Right lobe of liver (tissue), 4 donors: ENCODE data around the gene NBAS.

Source experiments
- POLR2A ChIP-seq: fragments of 450-650 bp; IDR thresholded peaks from one replicate; pipeline ENCODE4 v1.6.1; 2017; ENCODE audit warnings: antibody characterized with exemption, mild to moderate bottlenecking
- TF ChIP-seq, protein P1 (sequence below), 4 donors: fragments of 200-600 bp in 3 of 4; fragments of 450-650 bp in 1 of 4; IDR thresholded peaks; one replicate each; pipeline versions ENCODE4 v1.5.1 to v1.8.0; 2016 to 2022; ENCODE audit warnings: antibody characterized with exemption in 4 of 4, mild to moderate bottlenecking in 2 of 4
- donor health status: DM: no; HTN: no; CAD: no.
- donor health status: DM: no; HTN: no; CAD: no.
- donor health status: DM: no; HTN: yes; CAD: no.

DNA sequence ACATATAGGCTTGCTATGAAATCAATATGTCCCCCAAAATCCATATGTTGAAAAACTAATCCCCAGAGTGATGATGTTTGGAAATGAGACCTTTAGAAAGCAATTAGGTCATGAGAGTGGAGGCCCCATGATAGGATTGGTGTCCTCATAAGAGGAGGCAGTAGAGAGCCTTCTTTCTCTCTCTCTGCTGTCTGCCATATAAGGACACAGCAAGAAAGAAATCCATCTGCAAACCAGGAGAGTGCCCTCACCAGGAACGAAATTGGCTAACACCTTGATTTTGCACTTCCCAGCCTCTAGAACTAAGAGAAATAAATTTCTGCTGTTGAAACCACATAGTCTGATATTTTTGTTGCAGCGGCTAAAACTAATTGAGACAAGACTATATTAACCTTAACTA is 89.5 kb downstream of the NBAS start:
- TF ChIP-seq POLR2A: no peak
- TF ChIP-seq, protein P1, sequence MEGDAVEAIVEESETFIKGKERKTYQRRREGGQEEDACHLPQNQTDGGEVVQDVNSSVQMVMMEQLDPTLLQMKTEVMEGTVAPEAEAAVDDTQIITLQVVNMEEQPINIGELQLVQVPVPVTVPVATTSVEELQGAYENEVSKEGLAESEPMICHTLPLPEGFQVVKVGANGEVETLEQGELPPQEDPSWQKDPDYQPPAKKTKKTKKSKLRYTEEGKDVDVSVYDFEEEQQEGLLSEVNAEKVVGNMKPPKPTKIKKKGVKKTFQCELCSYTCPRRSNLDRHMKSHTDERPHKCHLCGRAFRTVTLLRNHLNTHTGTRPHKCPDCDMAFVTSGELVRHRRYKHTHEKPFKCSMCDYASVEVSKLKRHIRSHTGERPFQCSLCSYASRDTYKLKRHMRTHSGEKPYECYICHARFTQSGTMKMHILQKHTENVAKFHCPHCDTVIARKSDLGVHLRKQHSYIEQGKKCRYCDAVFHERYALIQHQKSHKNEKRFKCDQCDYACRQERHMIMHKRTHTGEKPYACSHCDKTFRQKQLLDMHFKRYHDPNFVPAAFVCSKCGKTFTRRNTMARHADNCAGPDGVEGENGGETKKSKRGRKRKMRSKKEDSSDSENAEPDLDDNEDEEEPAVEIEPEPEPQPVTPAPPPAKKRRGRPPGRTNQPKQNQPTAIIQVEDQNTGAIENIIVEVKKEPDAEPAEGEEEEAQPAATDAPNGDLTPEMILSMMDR (IDR thresholded peaks at IDR 0.05): no peak
